Gastroesophageal sphincter (tissue), 3 donors: ENCODE results near the gene GNAI2.

Experiments used
- CTCF ChIP-seq, 4 experiments: fragments of 200-600 bp in 2 of 4; fragments of 450-650 bp in 2 of 4; sonication (generic) in 1 of 4; IDR thresholded peaks; one replicate each; pipeline ENCODE4 v1.5.1; 2017 to 2019; ENCODE audit warnings: antibody characterized with exemption in 4 of 4, mild to moderate bottlenecking in 2 of 4, moderate library complexity in 2 of 4
- POLR2AphosphoS5 ChIP-seq: sonication (generic); formaldehyde crosslinking; IDR thresholded peaks from one replicate; pipeline ENCODE4 v1.6.1; 2017; ENCODE audit warnings: antibody characterized with exemption

- TF ChIP-seq CTCF (IDR thresholded peaks at IDR 0.05) (no peak), POLR2AphosphoS5 (no peak)
These were observed 43.4 kb downstream of the GNAI2 start for GRCh38 chr3:50279255-50280016.
